ENCODE measurements around the gene FCHSD1.

DNA sequence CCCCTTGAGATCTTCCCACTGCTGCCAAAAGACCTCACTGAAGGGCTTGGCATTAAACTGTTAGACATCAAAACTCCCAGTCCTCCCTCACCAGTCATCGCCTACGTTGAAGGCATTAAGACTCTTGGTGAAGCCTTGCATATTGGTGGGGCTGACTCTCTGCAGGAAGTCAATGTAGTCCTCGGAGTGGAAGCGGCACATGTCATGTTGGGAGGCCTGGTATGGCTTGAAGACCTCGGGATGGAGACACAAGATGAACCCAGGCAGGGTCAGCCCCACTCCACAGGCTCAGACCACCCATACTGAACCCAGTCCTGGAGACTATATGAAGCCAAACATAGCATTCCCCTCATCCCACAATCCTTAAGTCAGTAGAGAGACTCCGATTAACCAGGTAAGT is 16.5 kb downstream of the FCHSD1 start:
- TF ChIP-seq EP300 (IDR thresholded peaks at IDR 0.05; ENCODE audit: borderline replicate concordance) (no peak), CEBPB (IDR thresholded peaks at IDR 0.05) (no peak)
- TF ChIP-seq, protein P1, sequence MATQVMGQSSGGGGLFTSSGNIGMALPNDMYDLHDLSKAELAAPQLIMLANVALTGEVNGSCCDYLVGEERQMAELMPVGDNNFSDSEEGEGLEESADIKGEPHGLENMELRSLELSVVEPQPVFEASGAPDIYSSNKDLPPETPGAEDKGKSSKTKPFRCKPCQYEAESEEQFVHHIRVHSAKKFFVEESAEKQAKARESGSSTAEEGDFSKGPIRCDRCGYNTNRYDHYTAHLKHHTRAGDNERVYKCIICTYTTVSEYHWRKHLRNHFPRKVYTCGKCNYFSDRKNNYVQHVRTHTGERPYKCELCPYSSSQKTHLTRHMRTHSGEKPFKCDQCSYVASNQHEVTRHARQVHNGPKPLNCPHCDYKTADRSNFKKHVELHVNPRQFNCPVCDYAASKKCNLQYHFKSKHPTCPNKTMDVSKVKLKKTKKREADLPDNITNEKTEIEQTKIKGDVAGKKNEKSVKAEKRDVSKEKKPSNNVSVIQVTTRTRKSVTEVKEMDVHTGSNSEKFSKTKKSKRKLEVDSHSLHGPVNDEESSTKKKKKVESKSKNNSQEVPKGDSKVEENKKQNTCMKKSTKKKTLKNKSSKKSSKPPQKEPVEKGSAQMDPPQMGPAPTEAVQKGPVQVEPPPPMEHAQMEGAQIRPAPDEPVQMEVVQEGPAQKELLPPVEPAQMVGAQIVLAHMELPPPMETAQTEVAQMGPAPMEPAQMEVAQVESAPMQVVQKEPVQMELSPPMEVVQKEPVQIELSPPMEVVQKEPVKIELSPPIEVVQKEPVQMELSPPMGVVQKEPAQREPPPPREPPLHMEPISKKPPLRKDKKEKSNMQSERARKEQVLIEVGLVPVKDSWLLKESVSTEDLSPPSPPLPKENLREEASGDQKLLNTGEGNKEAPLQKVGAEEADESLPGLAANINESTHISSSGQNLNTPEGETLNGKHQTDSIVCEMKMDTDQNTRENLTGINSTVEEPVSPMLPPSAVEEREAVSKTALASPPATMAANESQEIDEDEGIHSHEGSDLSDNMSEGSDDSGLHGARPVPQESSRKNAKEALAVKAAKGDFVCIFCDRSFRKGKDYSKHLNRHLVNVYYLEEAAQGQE (IDR thresholded peaks at IDR 0.05; ENCODE audit: low read depth) = no peak

All from Ishikawa (cell line).